ENCODE measurements around the gene MTFMT. TPM values are rescaled to one million over a fixed set of nuclear protein-coding genes. Genes with fewer than 3 reads are reported as not detected.

The MTFMT gene
- total RNA-seq (2022; extraction: Qiagen RNA extraction; ENCODE audit: low read depth), result 20.3 to 30.4 TPM (median 25.6 TPM) in 5 replicates

GRCh38 chr15:65028921-65029735 lies at the start of gene MTFMT:
Gene MTFMT (minus strand): TSS chr15:65029639. CDS start chr15:65029613, 26 bp downstream.

GRCh38 chr15:65076486-65077290 lies 47.2 kb upstream of the MTFMT start, which contains the start of gene KBTBD13:
Gene KBTBD13 (plus strand): TSS chr15:65076746. CDS start chr15:65076816, 70 bp downstream.

GRCh38 chr15:65067645-65068402 lies 38.4 kb upstream of the MTFMT start, which contains the start of gene RASL12:
Gene RASL12 (minus strand): TSS chr15:65067991. CDS start chr15:65067835, 156 bp downstream.

GRCh38 chr15:65044724-65045481 lies 15.5 kb upstream of the MTFMT start, which contains the start of gene SLC51B:
Gene SLC51B (plus strand): TSS chr15:65045387. CDS start chr15:65050005, 4,618 bp downstream.

GRCh38 chr15:64989416-64990167 lies 39.8 kb downstream of the MTFMT start, which contains the start of gene SPG21:
Gene SPG21 (minus strand): TSS chr15:64989914. CDS start chr15:64983569, 6,345 bp downstream.

Other genes with a start within 250 kb of the MTFMT start
- gene PIF1, start 204.0 kb downstream of the MTFMT start, total RNA-seq (2022; extraction: Qiagen RNA extraction; ENCODE audit: low read depth), result 12.7 to 21.6 TPM (median 16.5 TPM) in 5 replicates
- gene PLEKHO2, start 187.7 kb downstream of the MTFMT start, total RNA-seq (2022; extraction: Qiagen RNA extraction; ENCODE audit: low read depth), result 5.7 to 6.5 TPM (median 6.1 TPM) in 5 replicates
- gene ANKDD1A, start 117.7 kb downstream of the MTFMT start, total RNA-seq (2022; extraction: Qiagen RNA extraction; ENCODE audit: low read depth), result 1.5 to 1.9 TPM (median 1.7 TPM) in 5 replicates
- gene SPG21, start 39.7 kb downstream of the MTFMT start, total RNA-seq (2022; extraction: Qiagen RNA extraction; ENCODE audit: low read depth), result 111 to 131 TPM (median 127 TPM) in 5 replicates
- 17.5 to 21.2 TPM (median 19.5 TPM) in 5 replicates for gene SLC51B, start 15.7 kb upstream of the MTFMT start, total RNA-seq (2022; extraction: Qiagen RNA extraction; ENCODE audit: low read depth)
- 0.08 to 0.13 TPM (median 0.10 TPM) in 5 replicates for gene RASL12, start 38.4 kb upstream of the MTFMT start, total RNA-seq (2022; extraction: Qiagen RNA extraction; ENCODE audit: low read depth)
- not detected in 5 replicates for gene KBTBD13, start 47.1 kb upstream of the MTFMT start, total RNA-seq (2022; extraction: Qiagen RNA extraction; ENCODE audit: low read depth)
- gene UBAP1L, start 85.6 kb upstream of the MTFMT start, total RNA-seq (2022; extraction: Qiagen RNA extraction; ENCODE audit: low read depth), result 0.61 to 0.85 TPM (median 0.65 TPM) in 5 replicates
- 24.5 to 27.8 TPM (median 26.2 TPM) in 5 replicates for gene PDCD7, start 104.2 kb upstream of the MTFMT start, total RNA-seq (2022; extraction: Qiagen RNA extraction; ENCODE audit: low read depth)
- 34.2 to 50.1 TPM (median 47.1 TPM) in 5 replicates for gene CLPX, start 155.7 kb upstream of the MTFMT start, total RNA-seq (2022; extraction: Qiagen RNA extraction; ENCODE audit: low read depth)
- 0.17 to 0.23 TPM (median 0.21 TPM) in 5 replicates for gene CILP, start 181.8 kb upstream of the MTFMT start, total RNA-seq (2022; extraction: Qiagen RNA extraction; ENCODE audit: low read depth)